K562 (cell line): Measurements from ENCODE around the gene AHCY. TPM values are rescaled to one million over a fixed set of nuclear protein-coding genes. Genes with fewer than 3 reads are reported as not detected.

Experiments
- BACH1 ChIP-seq: fragments of 200-800 bp; sonication (Bioruptor generic); IDR thresholded peaks from 2 replicates; pipeline ENCODE4 v1.6.1; 2016; ENCODE audit warnings: missing genetic modification characterization, missing compliant biosample characterization
- CBFA2T2 ChIP-seq: fragments of 450-650 bp; conservative IDR thresholded peaks from 2 replicates; pipeline ENCODE4 v1.6.1; 2017; ENCODE audit warnings: mild to moderate bottlenecking
- MEIS2 ChIP-seq: fragments of 450-650 bp; IDR thresholded peaks from 2 replicates; pipeline ENCODE4 v1.6.1; 2014; ENCODE audit warnings: mild to moderate bottlenecking; ENCODE audit not compliant: partially characterized antibody
- NR2C2 ChIP-seq, 2 experiments: fragments of 200-800 bp in 1 of 2; sonication (Bioruptor generic) in 1 of 2; sonication (generic) in 1 of 2; formaldehyde crosslinking in 1 of 2; IDR thresholded peaks; 2 replicates each; pipeline versions ENCODE4 v1.6.1 to v1.8.0; 2016 to 2022; ENCODE audit warnings: mild to moderate bottlenecking in 1 of 2, missing compliant biosample characterization in 1 of 2, missing genetic modification characterization in 1 of 2, missing genetic modification reagents in 1 of 2
- RCOR1 ChIP-seq, 2 experiments: IDR thresholded peaks; 2 replicates each; pipeline ENCODE4 v1.6.1; 2012; ENCODE audit warnings: low read depth in 2 of 2, low read length in 2 of 2, borderline replicate concordance in 1 of 2, improper control_type of control experiment in 1 of 2
- polyA plus RNA-seq, 8 experiments: library from polyadenylated mRNA; depleted of rRNA in 4 of 8; stranded (reverse) in 5 of 8; unstranded in 3 of 8; fragments of >200 nt; fragmentation: Nextera tagmentation in 2 of 8; fragmentation: Illumina TruSeq in 1 of 8; extraction: Ambion mirVana in 2 of 8; extraction: Trizol in 1 of 8; gene quantifications; 2 replicates each; pipeline versions ENCODE4 v1.2.1 to v1.2.3, GENCODE V29; 2011 to 2014; ENCODE audit warnings: inconsistent platforms in 1 of 8, missing spikeins in 1 of 8
- total RNA-seq, 7 experiments: library from RNA; depleted of rRNA in 6 of 7; stranded (reverse); fragments of >200 nt in 6 of 7; fragmentation: Illumina TruSeq in 2 of 7; extraction: Trizol in 2 of 7; gene quantifications; 2 replicates each; pipeline versions ENCODE4 v1.2.1 to v1.2.3, GENCODE V29; 2011 to 2021; ENCODE audit warnings: low replicate concordance in 1 of 7
- TF ChIP-seq, protein P1 (sequence below), 2 experiments: fragments of 450-650 bp; formaldehyde crosslinking in 1 of 2; IDR thresholded peaks; 2 replicates each; pipeline versions ENCODE4 v1.4.0 to v1.6.1; 2014 to 2020; ENCODE audit warnings: mild to moderate bottlenecking in 2 of 2, borderline replicate concordance in 1 of 2, low read depth in 1 of 2
- TF ChIP-seq, protein P2 (sequence below): sonication (generic); formaldehyde crosslinking; IDR thresholded peaks from 2 replicates; pipeline ENCODE4 v1.5.0; 2020; ENCODE audit warnings: missing genetic modification reagents
- TF ChIP-seq, protein P3 (sequence below): sonication (generic); formaldehyde crosslinking; IDR thresholded peaks from 2 replicates; pipeline ENCODE4 v1.9.0; 2022; ENCODE audit warnings: mild to moderate bottlenecking, missing genetic modification reagents

Gene AHCY
- total and polyA plus RNA-seq, 9 of the 15 experiments (the other 6 are each of a cell fraction or from before 2014, with no cell fraction given), result 82.5 to 269 (median 190) TPM

DNA sequence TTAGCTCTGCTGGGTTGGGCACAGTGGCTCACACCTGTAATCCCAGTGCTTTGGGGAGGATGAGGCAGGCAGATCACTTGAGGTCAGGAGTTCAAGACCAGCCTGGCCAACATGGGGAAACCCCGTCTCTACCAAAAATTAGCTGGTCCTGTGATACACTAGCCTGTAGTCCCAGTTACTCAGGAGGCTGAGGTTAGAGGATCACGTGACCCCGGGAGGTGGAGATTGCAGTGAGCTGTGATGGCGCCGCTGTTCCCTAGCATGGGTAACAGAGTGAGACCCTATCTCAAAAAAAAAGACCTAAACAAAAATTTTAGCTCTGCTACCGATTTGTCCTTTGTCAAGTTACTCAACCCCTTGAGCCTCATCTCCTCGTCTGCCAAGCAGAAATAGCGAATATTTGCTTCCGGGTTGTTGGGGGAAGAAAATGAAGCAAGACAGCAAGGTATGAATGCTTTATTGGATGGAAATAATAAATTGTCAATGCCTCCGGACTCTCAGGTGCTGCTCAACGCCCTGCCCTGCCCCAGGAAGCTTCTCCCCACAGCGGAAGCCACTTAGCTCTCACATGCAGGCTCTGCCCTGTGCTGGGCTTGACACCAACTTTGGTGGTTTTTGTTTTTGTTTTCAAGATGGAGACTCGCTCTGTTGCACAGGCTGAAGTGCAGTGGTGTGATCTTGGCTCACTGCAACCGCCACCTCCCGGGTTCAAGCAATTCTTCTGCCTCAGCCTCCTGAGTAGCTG lies 35.0 kb upstream of the AHCY start (continued):
- TF ChIP-seq, protein P1, sequence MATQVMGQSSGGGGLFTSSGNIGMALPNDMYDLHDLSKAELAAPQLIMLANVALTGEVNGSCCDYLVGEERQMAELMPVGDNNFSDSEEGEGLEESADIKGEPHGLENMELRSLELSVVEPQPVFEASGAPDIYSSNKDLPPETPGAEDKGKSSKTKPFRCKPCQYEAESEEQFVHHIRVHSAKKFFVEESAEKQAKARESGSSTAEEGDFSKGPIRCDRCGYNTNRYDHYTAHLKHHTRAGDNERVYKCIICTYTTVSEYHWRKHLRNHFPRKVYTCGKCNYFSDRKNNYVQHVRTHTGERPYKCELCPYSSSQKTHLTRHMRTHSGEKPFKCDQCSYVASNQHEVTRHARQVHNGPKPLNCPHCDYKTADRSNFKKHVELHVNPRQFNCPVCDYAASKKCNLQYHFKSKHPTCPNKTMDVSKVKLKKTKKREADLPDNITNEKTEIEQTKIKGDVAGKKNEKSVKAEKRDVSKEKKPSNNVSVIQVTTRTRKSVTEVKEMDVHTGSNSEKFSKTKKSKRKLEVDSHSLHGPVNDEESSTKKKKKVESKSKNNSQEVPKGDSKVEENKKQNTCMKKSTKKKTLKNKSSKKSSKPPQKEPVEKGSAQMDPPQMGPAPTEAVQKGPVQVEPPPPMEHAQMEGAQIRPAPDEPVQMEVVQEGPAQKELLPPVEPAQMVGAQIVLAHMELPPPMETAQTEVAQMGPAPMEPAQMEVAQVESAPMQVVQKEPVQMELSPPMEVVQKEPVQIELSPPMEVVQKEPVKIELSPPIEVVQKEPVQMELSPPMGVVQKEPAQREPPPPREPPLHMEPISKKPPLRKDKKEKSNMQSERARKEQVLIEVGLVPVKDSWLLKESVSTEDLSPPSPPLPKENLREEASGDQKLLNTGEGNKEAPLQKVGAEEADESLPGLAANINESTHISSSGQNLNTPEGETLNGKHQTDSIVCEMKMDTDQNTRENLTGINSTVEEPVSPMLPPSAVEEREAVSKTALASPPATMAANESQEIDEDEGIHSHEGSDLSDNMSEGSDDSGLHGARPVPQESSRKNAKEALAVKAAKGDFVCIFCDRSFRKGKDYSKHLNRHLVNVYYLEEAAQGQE (IDR thresholded peaks at IDR 0.05; ENCODE audit: borderline replicate concordance), result peak; percentile 26; the same call in 1 of the 2 replicates
- TF ChIP-seq, protein P1 (CRISPR knock-in tag; IDR thresholded peaks at IDR 0.05; ENCODE audit: low read depth), result no peak
- TF ChIP-seq RCOR1 (IDR thresholded peaks at IDR 0.05; ENCODE audit: borderline replicate concordance in 1 of 2, low read depth in 2 of 2, low read length in 2 of 2) (no peak), NR2C2 (CRISPR knock-in tag; IDR thresholded peaks at IDR 0.05) (no peak), NR2C2 (tag; IDR thresholded peaks at IDR 0.05) (peak; percentile 73), BACH1 (tag) (peak; percentile 30; the same call in 1 of the 2 replicates), CBFA2T2 (peak; percentile 63), MEIS2 (no peak)
- TF ChIP-seq, protein P2, sequence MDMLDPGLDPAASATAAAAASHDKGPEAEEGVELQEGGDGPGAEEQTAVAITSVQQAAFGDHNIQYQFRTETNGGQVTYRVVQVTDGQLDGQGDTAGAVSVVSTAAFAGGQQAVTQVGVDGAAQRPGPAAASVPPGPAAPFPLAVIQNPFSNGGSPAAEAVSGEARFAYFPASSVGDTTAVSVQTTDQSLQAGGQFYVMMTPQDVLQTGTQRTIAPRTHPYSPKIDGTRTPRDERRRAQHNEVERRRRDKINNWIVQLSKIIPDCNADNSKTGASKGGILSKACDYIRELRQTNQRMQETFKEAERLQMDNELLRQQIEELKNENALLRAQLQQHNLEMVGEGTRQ (CRISPR knock-in tag), result peak; percentile 86
- TF ChIP-seq, protein P3, sequence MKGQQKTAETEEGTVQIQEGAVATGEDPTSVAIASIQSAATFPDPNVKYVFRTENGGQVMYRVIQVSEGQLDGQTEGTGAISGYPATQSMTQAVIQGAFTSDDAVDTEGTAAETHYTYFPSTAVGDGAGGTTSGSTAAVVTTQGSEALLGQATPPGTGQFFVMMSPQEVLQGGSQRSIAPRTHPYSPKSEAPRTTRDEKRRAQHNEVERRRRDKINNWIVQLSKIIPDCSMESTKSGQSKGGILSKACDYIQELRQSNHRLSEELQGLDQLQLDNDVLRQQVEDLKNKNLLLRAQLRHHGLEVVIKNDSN (CRISPR knock-in tag), result peak; percentile 79
